ENCODE measurements around the gene TRIP10. TPM values are rescaled to one million over a fixed set of nuclear protein-coding genes. Genes with fewer than 3 reads are reported as not detected.

The TRIP10 gene
- total and polyA plus RNA-seq, 2 of the 4 experiments (the other 2 are of a cell fraction) = 39.1 to 47.0 TPM

DNA sequence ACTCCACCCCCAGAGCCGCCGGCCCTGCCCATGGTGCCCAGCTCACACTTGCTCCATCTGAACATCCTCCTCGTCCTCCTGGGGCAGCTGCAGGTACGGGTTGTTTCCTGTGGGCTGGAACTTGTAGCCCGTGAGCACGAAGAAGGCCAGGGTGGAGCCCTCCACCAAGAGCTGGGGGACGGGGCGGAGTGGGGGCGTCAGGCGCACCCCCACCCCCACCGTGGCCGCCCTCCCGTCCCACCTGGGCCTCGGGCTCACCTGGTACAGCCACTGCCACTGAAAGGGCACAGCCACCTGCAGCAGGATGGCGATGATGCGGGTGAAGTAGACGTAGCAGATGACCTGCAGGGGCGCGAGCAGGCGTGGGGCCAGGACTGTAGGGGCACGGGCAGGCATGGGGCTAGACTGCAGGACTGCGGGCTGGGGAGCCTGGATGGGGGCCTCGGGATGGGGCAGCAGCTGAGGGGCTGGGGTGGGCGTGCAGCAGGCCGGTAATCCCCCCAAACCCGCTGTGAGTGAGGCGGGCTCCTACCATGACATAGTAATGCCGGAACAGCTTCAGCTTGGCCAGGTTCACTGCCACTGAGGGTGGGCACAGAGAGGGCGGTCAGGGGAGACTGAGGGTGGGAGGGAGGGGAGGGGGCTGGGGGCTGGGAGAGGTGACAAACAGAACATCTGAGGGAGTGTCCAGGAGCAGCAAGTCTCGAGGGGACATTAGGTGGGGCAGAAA lies 8.4 kb upstream of the TRIP10 start (continued):
- TF ChIP-seq, protein P1, sequence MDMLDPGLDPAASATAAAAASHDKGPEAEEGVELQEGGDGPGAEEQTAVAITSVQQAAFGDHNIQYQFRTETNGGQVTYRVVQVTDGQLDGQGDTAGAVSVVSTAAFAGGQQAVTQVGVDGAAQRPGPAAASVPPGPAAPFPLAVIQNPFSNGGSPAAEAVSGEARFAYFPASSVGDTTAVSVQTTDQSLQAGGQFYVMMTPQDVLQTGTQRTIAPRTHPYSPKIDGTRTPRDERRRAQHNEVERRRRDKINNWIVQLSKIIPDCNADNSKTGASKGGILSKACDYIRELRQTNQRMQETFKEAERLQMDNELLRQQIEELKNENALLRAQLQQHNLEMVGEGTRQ (IDR thresholded peaks at IDR 0.05; ENCODE audit: low read depth, low read length) = no peak

DNA sequence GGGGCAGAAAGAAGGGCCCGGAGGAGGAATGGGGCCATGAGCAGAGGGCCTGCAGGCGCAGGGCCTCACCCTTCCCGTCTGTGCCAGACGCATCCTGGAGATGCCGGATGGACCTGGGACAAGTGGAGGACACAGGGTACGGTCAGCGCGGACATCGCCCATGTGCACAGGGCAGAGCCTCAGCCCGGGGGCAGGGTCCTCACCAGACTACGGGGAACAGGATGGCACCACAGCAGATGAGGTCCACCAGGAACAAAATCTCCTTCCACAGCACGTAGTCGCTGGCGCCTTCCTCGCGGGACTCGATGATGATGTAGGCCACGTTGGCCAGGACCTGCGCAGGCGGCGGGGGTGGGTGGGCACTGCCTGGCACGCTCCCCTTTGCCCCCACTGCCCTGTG lies 7.7 kb upstream of the TRIP10 start:
- Histone ChIP-seq H2AK9ac (replicated peaks; ENCODE audit: low read depth, low read length, poor library complexity) (peak overlapping the region; percentile 61), H2BK120ac (ENCODE audit: low read depth, low read length) (no peak overlapping the region), H3K4me1 (ENCODE audit: control insufficient read depth, insufficient read depth, low read length) (0 out of 2 replicates have a peak, but pooled peaks cover 1% of the 10 kb centered on the region), H3K4me3 (ENCODE audit: insufficient read depth, low read depth, low read length) (no peak overlapping the region), H4K20me1 (ENCODE audit: insufficient read depth, low read length) (no peaks in the 10 kb centered on the region), H4K8ac (ENCODE audit: low read depth in 2 of 2, low read length in 2 of 2) (no peak overlapping the region), H2AFZ (replicated peaks; ENCODE audit: low read length, poor library complexity) (no peak overlapping the region), H3K4me2 (ENCODE audit: low read depth, low read length) (no peak overlapping the region), H4K5ac (ENCODE audit: low read depth, low read length) (no peak overlapping the region), H3K9ac (ENCODE audit: low read depth, low read length) (no peak overlapping the region), H4K91ac (ENCODE audit: insufficient read depth, low read depth, low read length) (no peak overlapping the region), H3K56ac (ENCODE audit: extremely low read depth, insufficient read depth, low read length) (no peak overlapping the region), H2BK5ac (ENCODE audit: low read depth, low read length, poor library complexity, severe bottlenecking) (no peak overlapping the region), H3K23ac (ENCODE audit: low read depth, low read length) (no peak overlapping the region), H3K4ac (ENCODE audit: low read depth, low read length) (no peak overlapping the region), H2BK15ac (ENCODE audit: low read depth, low read length) (no peak overlapping the region), H3K18ac (ENCODE audit: low read depth, low read length) (no peak overlapping the region), H3K36me3 (ENCODE audit: control insufficient read depth, insufficient read depth, low read length) (peaks cover 11% of the 10 kb centered on the region; the same call in 1 of the 2 replicates), H3K14ac (replicated peaks; ENCODE audit: low read depth, low read length) (no peak overlapping the region), H3K79me1 (ENCODE audit: low read depth in 1 of 2, low read length in 2 of 2) (peaks cover 0 to 24% of the 10 kb centered on the region in 2 experiments; a peak in 3 of 4 replicates), H2AK5ac (ENCODE audit: low read depth, low read length) (no peak overlapping the region), H3K27ac (ENCODE audit: insufficient read depth, low read length) (no peak overlapping the region), H3K27me3 (ENCODE audit: control insufficient read depth, insufficient read depth, low read length) (no peaks in the 10 kb centered on the region), H2BK20ac (ENCODE audit: low read depth, low read length) (no peak overlapping the region), H3K9me3 (ENCODE audit: control insufficient read depth, insufficient read depth, low read length) (no peaks in the 10 kb centered on the region), H3K9me1 (ENCODE audit: insufficient read depth, low read length) (peaks cover 3% of the 10 kb centered on the region; the same call in 1 of the 2 replicates)
- DNase-seq (no peak), ATAC-seq (ENCODE audit: low read depth) (no peak)
- in situ Hi-C loops (cut with MboI; ENCODE audit: low sequenced_read_pairs) (loop anchor here (10.0 kb wide), 2 partner anchors 133 to 217 kb away; no protein-coding TSS in a partner anchor), dilution Hi-C loops (cut with HindIII; ENCODE audit: low sequenced_read_pairs, unreplicated experiment) (no loop called here), intact Hi-C loops (cut with micrococcal nuclease) (loop anchor here (10.0 kb wide), 1 partner anchor 333 kb away; the partner anchor contains the start of gene ZNF557)
- 97% methylated on average over 20 of the region's 22 CpGs; no CpG with 5 or more reads in 1 of the 2 experiments for WGBS, 2 experiments (ENCODE audit: extremely low coverage in 2 of 2, insufficient read length in 1 of 2)
- BruUV-seq (replicated peaks) = no TSS peak
- POLR2A ChIA-PET (ENCODE audit: unreplicated experiment) = no interaction called here
- CTCF ChIA-PET = no interaction called here
- TF ChIP-seq RFX5 (IDR thresholded peaks at IDR 0.05; ENCODE audit: low read depth, low read length) (no peak), RAD21 (IDR thresholded peaks at IDR 0.05; ENCODE audit: low read length) (no peak), ELK1 (IDR thresholded peaks at IDR 0.05; ENCODE audit: borderline replicate concordance, low read depth, low read length) (no peak), MAZ (IDR thresholded peaks at IDR 0.05; ENCODE audit: borderline replicate concordance, low read depth, low read length) (no peak), MAFK (IDR thresholded peaks at IDR 0.05; ENCODE audit: low read depth, low read length) (no peak), RCOR1 (IDR thresholded peaks at IDR 0.05; ENCODE audit: insufficient replicate concordance, low read length) (no peak), BHLHE40 (IDR thresholded peaks at IDR 0.05; ENCODE audit: low read depth, low read length) (no peak), MXI1 (IDR thresholded peaks at IDR 0.05; ENCODE audit: borderline replicate concordance, low read depth, low read length) (no peak)
- TF ChIP-seq, protein P1 (IDR thresholded peaks at IDR 0.05; ENCODE audit: low read depth, low read length) = no peak
- TF ChIP-seq, protein P2, sequence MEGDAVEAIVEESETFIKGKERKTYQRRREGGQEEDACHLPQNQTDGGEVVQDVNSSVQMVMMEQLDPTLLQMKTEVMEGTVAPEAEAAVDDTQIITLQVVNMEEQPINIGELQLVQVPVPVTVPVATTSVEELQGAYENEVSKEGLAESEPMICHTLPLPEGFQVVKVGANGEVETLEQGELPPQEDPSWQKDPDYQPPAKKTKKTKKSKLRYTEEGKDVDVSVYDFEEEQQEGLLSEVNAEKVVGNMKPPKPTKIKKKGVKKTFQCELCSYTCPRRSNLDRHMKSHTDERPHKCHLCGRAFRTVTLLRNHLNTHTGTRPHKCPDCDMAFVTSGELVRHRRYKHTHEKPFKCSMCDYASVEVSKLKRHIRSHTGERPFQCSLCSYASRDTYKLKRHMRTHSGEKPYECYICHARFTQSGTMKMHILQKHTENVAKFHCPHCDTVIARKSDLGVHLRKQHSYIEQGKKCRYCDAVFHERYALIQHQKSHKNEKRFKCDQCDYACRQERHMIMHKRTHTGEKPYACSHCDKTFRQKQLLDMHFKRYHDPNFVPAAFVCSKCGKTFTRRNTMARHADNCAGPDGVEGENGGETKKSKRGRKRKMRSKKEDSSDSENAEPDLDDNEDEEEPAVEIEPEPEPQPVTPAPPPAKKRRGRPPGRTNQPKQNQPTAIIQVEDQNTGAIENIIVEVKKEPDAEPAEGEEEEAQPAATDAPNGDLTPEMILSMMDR (conservative IDR thresholded peaks at IDR 0.05; ENCODE audit: low read depth, low read length) = no peak
